ENCODE data around the gene UPF3B. TPM values are rescaled to one million over a fixed set of nuclear protein-coding genes. Genes with fewer than 3 reads are reported as not detected.

Gene UPF3B
- total and polyA plus RNA-seq, 7 donors: 6.5 to 13.2 (median 10.7) TPM

DNA sequence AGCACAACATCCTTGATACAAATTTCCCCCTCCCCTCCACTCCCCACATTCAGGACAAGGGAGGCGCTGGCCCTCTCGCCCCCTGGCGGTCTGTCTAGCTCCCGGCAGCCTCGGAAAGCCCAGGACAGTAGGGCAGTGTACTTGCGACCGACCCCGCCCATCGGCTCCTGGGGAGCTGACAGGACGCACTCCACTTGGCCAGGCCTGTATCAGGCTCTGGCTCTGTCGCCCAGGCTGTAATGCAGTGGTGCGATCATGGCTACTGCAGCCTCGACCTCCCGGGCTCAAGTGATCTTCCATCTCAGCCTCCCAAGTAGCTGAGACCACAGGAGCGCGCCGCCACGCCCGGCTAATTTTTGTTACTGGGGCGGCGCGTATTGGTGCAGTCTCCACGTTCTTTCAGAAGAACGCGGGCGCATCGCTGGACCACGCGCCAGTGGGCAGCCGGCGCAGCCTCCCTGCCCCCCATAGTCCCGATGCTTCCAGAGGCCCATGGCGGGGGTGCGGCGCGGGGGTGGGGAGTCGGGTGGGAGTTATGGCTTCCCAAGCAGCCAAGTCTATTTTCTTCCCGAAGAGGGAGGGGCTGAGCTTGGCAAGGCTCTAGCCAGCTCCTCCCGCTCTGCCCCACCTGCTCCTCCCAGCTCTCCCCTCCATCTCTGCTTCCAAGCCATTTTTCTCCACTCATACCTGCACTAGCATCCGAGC is 35.1 kb upstream of the UPF3B start:
- no peak for TF ChIP-seq POLR2AphosphoS5 (IDR thresholded peaks at IDR 0.05)
- no peak for TF ChIP-seq EP300 (IDR thresholded peaks at IDR 0.05)
- no peak for TF ChIP-seq POLR2A (IDR thresholded peaks at IDR 0.05)
- TF ChIP-seq, protein P1, sequence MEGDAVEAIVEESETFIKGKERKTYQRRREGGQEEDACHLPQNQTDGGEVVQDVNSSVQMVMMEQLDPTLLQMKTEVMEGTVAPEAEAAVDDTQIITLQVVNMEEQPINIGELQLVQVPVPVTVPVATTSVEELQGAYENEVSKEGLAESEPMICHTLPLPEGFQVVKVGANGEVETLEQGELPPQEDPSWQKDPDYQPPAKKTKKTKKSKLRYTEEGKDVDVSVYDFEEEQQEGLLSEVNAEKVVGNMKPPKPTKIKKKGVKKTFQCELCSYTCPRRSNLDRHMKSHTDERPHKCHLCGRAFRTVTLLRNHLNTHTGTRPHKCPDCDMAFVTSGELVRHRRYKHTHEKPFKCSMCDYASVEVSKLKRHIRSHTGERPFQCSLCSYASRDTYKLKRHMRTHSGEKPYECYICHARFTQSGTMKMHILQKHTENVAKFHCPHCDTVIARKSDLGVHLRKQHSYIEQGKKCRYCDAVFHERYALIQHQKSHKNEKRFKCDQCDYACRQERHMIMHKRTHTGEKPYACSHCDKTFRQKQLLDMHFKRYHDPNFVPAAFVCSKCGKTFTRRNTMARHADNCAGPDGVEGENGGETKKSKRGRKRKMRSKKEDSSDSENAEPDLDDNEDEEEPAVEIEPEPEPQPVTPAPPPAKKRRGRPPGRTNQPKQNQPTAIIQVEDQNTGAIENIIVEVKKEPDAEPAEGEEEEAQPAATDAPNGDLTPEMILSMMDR (IDR thresholded peaks at IDR 0.05): peak in 3 of 4 experiments; percentile 15 to 27 (median 18)
- H3K4me3 ChIP-seq: peak overlapping the region in 3 of 4 donors; percentile 14 to 39 (median 35)
- 9 to 16% methylated on average over 40 of the region's 40 CpGs for WGBS, 2 donors
- DNase-seq: peak; percentile 70
- no peaks in the 10 kb centered on the region for H3K9me3 ChIP-seq
- intact Hi-C loops (cut with DNase I): no loop called here
- no peaks in the 10 kb centered on the region for H3K36me3 ChIP-seq
- H3K27ac ChIP-seq: no peak overlapping the region
- H3K4me1 ChIP-seq: peaks cover 0 to 4% (median 0%) of the 10 kb centered on the region in 4 donors
- no peaks in the 10 kb centered on the region for H3K27me3 ChIP-seq

DNA sequence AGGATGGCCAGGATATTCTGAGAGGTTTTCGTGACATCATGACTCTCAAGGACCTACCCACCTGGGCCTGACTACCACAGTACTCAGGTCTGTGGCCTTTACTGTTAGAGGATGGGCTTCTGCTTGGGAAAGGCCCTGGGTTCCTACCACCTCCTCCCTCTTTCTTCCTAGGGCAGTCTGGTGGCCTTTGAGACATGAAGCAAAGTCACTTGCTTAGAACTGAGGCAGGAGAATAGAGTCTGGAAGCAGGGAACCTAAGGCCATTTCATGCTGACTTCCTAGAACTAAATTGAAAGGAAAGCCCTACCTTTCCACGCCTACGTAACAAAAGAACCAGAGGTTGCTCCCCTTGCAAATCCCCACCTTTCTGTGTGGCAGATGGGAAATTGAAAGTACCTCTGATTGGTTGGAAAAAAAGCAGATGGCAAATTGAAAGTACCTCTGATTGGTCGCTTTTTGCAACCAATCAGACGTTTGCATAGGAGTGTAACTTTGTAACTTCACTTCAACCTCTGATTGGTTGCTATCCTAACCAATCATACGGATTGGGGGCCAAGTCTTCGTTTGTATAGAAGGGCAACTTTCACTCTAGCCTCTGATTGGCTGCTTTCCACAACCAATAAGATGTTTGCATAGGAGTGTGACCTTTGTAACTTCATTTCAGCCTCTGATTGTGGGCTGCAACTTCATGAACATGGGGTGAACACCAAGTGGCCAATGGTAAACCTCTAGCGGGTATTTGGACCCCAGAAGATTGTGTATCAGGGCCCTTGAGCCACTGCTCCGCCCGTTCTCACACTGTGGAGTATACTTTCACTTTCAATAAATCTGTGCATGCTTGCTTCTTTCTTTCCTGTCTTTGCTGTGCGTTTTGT is 33.0 kb upstream of the UPF3B start:
- no peaks in the 10 kb centered on the region for H3K36me3 ChIP-seq
- H3K4me1 ChIP-seq: peaks cover 0 to 4% (median 0%) of the 10 kb centered on the region in 4 donors
- H3K27ac ChIP-seq: no peak overlapping the region
- H3K4me3 ChIP-seq: no peak overlapping the region
- no peaks in the 10 kb centered on the region for H3K27me3 ChIP-seq
- peak; percentile 9 for DNase-seq
- TF ChIP-seq, protein P1 (IDR thresholded peaks at IDR 0.05): no peak
- no peak for TF ChIP-seq POLR2A (IDR thresholded peaks at IDR 0.05)
- TF ChIP-seq POLR2AphosphoS5 (IDR thresholded peaks at IDR 0.05): no peak
- TF ChIP-seq EP300 (IDR thresholded peaks at IDR 0.05): no peak
- no peaks in the 10 kb centered on the region for H3K9me3 ChIP-seq
- intact Hi-C loops (cut with DNase I): no loop called here
- WGBS, 2 donors: 38 to 79% methylated on average over 11 of the region's 11 CpGs

DNA sequence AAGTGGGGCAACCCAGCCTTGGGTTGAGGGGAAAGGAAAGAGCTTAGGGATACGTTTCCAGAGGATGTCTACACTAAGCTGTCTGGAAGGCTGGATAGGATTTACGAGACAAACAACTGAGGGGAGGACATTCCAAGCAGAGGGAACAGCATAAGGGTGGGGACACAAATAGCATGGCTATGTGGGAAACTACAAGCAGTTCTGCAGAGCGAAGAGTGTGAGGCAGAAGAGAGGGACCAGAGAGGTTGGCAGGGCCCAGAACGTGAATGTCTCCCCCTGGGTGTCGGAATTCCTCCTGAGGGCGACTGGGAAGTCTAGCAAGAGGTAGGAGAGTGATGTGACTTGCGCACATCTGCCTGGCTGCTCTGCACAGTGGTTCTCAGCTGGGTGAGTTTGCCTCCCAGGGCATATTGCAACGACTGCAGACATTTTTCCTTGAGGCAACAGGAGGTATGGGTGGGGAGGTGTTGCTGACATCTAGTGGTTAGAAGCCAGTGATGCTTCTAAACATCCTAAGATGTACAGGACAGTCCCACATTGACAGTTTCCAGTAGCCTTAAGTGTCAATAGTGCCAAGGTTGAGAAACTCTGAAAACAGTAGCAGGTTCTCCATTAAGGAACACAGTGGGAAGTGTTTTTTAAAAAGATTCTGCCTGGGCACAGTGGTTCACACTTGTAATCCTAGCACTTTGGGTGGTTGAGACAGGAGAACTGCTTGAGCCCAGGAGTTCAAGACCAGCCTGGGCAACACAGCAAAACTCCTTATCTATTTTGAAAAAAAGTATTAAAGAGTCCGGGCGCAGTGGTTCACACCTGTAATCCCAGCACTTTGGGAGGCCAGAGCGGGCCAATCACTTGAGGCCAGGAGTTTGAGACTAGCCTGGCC is 28.0 kb upstream of the UPF3B start:
- peaks cover 0 to 15% (median 2%) of the 10 kb centered on the region in 4 donors for H3K36me3 ChIP-seq
- no peak overlapping the region for H3K4me3 ChIP-seq
- H3K9me3 ChIP-seq: no peaks in the 10 kb centered on the region
- peak overlapping the region in 1 of 4 donors; percentile 14 for H3K27ac ChIP-seq
- no peaks in the 10 kb centered on the region for H3K4me1 ChIP-seq
- 54 to 67% methylated on average over 11 of the region's 11 CpGs for WGBS, 2 donors
- intact Hi-C loops (cut with DNase I): no loop called here
- no peak for DNase-seq
- no peaks in the 10 kb centered on the region for H3K27me3 ChIP-seq
- TF ChIP-seq, protein P1 (IDR thresholded peaks at IDR 0.05): peak; percentile 10 to 43 (median 26)
- no peak for TF ChIP-seq POLR2AphosphoS5 (IDR thresholded peaks at IDR 0.05)

- Histone ChIP-seq H3K27ac (no peak overlapping the region), H3K4me1 (no peaks in the 10 kb centered on the region), H3K9me3 (no peaks in the 10 kb centered on the region), H3K36me3 (peaks cover 0 to 22% (median 3%) of the 10 kb centered on the region in 4 donors), H3K4me3 (no peak overlapping the region), H3K27me3 (no peaks in the 10 kb centered on the region)
- no peak for DNase-seq
- TF ChIP-seq POLR2AphosphoS5 (IDR thresholded peaks at IDR 0.05): no peak
- no peak for TF ChIP-seq POLR2A (IDR thresholded peaks at IDR 0.05)
- TF ChIP-seq, protein P1 (IDR thresholded peaks at IDR 0.05): no peak
- no peak for TF ChIP-seq EP300 (IDR thresholded peaks at IDR 0.05)
- intact Hi-C loops (cut with DNase I): no loop called here
- 80 to 83% methylated on average over 5 of the region's 5 CpGs for WGBS, 2 donors
Observed at GRCh38 chrX:119880076-119880475, 27.3 kb upstream of the UPF3B start.

All from sigmoid colon (tissue), 7 donors.